Measurements from ENCODE around the gene OPTC.

GRCh38 chr1:203451836-203452784 lies 41.8 kb upstream of the OPTC start:
- no peak for TF ChIP-seq EP300 (IDR thresholded peaks at IDR 0.05)
- no peak for TF ChIP-seq CTCF (IDR thresholded peaks at IDR 0.05)
- TF ChIP-seq CEBPB (IDR thresholded peaks at IDR 0.05): no peak
- no peak for TF ChIP-seq PHF8 (IDR thresholded peaks at IDR 0.05; ENCODE audit: borderline replicate concordance, low read depth)
- no peak for TF ChIP-seq CHD4 (IDR thresholded peaks at IDR 0.05; ENCODE audit: borderline replicate concordance)
- no peak for TF ChIP-seq ELK1 (IDR thresholded peaks at IDR 0.05; ENCODE audit: low read depth, low read length)
- TF ChIP-seq REST (IDR thresholded peaks at IDR 0.05): no peak
- TF ChIP-seq POLR2A (IDR thresholded peaks at IDR 0.05; ENCODE audit: low read length): no peak
- TF ChIP-seq RAD21 (conservative IDR thresholded peaks at IDR 0.05 in 1 of 2, IDR thresholded peaks at IDR 0.05 in 1 of 2): no peak
- TF ChIP-seq GATA3 (IDR thresholded peaks at IDR 0.05; ENCODE audit: borderline replicate concordance): no peak
- TF ChIP-seq RCOR1 (IDR thresholded peaks at IDR 0.05; ENCODE audit: low read depth, low read length): no peak
- no peak for TF ChIP-seq HDAC2 (IDR thresholded peaks at IDR 0.05)

All from A549 (cell line).